Kidney tubule cell (primary cell): ENCODE results near the gene BDNF.
"Not testable (repeated sequence)": the region's sequence is repeated elsewhere in the genome, so short reads cannot be mapped to it uniquely, and the experiment has no call there.

Source experiments
- DNase-seq: peaks from one replicate; pipeline ENCODE4 v3.0.0-alpha.2; 2018; ENCODE audit warnings: low spot score

The BDNF gene

DNA sequence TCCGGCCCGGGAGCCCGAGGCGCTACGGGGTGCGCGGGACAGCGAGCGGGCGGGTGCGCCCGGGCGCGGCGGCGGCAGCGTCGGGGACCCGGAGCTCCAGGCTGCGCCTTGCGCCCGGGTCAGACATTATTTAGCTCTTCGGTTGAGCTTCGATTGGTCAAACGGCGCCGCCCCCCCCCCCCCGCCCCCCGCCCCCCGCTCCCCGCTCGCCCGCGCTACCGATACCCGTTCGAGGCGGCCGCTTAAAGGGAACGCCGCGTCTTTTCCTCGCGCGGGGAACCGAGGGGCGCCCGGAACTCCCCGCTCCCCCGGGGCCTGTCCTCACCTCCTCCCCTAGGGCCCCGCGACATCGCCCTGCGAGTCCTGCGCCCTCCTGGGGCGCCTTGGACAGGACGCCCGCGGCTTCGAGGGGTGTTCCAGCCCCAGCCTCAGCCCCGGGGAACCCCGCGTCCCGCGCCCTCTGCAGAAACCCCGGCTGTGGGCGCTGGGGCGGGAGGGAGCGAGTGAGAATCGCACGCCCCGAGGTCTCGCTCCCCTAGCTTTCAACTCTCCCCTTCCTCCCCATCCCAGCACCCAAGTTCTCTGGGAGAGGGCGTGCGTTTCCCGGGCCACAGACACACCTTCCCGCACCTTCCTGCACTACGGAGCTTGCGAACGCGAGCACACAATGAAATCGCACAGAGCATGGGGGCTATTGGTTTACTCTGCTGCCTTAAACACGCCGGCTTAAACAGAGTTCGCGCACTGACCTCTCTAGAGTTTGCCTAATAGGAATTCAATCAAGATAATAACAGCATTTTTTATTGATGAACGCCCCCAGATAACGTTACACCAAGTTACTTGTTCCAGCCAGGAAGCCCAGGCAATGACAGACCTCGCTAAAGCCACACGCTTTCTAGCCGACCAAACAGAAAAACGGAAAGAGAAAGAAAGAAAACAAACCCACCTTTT is at the start of gene BDNF:
Gene BDNF (minus strand): TSS at position 105 of the 951 bp plus-strand sequence. CDS start 41,891 bp downstream, outside the sequence.
- DNase-seq: peak; percentile 46

DNA sequence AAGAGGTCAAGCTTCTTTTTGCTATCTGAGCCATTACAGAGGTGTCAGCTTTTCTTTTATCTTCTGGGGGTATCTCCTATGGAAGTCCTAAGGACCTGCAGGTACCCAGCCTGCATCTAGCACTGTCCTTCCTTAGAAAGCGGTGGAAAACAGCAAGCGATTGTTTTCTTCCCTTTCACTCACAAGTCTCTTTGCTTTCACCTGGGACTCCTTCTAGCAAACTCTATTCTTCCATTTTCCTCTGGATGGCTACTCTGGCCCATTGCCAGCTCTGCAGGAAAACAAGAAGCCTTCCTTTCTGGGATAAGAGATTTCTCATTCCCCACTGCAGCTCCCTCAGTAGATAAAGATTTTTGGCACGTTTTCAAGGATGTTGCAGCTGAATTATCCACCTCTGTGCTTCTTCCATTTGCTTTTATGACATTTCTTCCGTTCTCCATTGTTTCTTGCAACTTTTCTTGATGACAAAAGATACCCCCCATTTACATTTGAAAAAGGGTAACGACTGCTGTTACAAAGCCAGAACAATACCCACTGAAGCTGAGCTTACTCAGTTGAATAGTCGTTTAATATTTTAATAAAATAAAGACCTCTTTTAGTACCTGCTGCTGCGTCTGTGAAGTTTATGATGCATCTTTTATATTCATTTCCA is 40.2 kb upstream of the BDNF start:
- DNase-seq: no peak

DNA sequence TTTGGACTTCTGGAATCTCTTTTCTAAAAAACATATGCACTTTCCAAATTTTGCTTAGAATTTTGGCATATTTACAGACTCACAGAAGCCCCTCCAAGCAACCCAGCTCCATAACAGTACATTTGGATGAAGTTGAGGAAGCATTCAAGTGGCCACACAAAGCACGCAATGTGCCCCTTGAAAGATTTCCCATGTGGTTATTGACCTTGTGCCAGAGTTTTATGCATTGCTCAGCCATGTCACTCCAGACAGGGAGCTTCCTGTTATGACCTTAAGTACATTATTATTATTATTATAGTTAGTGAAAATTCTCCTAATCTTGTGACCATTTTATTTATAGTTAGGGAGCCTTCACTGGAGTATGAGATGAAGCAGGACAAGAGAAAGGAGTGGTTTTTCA is 35.0 kb upstream of the BDNF start:
- DNase-seq: no peak

DNA sequence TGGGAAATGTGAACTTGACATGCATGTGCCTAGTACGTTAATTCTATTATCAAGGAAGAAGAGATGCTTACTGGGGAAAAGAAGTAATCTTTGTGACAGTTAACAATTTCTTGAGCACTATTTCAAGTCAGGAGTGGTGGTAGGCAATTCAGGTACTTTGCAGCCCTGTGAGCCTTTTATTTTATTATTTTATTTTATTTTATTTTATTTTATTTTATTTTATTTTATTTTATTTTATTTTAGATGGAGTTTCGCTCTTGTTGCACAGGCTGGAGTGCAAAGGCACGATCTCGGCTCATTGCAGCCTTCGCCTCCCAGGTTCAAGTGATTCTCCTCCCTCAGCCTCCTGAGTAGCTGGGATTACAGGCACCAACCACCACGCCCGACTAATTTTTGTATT is 31.5 kb upstream of the BDNF start:
- not testable (repeated sequence) for DNase-seq

DNA sequence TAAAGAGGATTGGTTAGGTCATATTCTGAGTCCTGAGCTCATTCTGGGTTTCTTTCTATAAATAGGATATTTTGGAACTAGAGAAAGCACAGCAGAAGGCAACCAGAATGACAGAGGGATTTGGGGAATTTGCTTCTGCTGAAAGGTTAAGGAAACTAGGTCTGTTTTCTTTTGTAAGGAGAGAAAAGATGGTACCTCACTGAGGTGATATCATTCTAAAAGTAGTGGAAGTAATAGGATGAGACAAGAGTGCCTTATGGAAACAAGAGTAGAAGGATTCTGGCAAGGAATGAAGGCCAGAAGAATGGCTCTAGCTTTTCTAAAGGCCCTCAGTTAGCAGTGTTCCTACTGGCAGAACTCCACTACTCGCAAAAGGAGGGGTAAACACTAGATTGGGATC is 26.7 kb upstream of the BDNF start:
- no peak for DNase-seq

DNA sequence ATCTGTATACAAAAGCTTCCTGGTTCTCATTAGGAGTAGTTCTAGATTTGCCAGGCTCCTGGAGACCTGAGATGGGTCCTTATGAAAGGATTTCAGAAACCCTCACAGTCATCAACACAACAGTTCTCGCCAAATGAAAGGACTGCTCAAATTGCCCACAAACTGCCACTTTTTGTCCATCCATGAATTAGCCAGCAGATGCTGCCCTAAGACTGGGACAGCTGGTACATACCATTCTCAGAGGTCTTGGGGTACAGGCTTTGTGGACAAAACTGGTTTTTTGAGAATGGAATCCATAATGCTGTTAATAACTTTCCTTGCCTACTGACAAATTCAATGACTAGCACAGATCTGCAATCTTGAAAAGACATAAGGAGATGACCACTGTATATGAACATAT is 23.4 kb upstream of the BDNF start:
- no peak for DNase-seq

DNA sequence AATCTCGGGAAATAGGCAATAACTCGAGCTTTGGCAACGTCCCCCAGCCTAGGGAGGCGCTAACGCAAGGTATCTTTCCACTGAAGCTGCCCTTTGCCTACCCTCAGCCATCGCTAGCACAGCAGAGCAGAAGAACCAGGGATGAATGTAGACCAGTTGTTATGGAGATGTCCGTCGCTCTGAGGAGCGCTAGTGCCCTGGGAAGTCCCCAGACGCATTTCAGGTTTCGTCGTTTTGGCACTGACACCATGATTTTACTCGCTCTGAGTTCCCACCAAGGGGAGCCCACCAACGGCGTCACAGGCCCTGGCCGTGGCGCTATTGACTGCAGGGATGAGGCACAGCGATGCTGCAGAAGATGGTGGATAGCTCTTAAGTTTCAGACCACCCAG is 22.7 kb upstream of the BDNF start:
- peak; percentile 16 for DNase-seq

DNA sequence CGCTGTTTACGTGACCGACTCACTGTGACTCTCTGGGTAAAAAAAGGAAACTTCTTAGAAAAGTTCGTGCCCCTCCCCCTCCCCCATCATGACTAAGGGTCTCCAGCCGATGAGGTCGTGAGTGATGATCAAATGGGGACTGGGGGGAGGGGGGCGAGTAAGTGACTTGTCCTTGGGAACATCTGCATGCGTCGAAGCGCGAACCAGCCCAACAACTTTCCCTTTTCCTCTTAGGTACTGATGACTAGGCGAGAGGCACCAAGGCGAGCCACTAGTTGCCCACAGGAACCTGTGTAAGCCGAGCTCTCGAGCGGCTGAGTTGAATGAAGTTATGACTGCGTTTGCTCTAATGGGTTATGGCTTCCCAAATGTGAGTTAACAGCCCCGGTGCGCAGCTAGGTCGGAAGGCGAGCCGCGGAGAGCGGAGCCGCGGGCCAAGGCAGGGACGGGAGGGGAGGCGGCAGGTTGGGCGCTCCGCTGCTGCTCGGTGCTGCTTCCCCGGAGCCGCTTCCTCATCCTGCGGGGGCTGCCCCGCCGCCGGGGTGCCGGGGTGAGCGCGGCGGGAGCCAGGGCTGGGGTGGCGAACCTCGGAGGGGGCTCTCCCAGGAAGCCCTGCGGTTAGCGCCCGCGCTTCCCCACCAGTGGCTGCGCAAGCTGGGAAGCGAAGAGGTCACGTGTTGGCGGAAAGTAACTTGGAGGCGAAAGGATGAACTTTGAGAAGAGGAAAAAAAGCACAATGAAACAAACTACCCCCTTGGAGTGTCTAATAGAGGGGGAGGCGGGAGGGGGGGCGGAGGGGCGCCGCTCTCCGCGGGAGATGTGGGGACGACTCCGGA is 22.1 kb upstream of the BDNF start:
- DNase-seq: peak; percentile 65

DNA sequence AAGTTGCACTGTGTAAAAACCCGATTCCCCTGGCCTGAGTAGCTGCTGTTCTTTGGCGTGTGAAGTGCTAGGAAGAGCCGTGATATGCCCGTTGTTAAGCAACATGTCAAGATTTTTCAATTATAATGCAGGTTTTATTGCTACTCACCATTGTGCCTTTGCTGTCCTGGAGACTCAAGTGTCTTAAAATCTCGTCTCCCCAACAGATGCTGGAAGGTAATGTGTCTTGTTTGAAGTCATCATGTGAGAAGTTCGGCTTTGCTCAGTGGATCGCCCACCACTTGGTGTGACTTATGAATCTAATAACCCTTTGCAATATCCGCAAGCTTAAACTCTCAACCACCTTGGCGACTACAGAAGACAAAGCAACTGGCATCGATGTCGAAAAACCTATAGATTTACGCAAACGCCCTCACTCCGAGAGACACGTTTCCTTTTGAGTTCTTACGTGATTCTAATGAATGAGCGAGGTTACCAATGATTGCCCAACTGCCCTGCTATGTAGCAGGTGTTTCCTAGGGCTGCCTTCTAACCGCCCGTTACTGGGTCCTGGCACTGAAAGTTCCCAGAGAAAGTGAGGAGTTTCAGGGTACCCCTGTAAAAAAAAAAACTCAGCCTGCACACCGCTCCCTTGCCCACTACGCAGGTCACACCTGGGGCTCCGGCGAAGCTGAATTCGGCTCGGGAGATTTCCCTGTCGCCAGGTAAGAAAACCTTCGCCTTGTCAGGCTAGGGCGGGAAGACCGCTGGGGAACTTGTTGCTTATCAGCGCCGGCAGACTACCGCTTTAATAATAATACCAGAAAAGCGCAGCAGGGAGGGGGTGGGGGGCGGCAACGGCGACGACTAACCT is 21.2 kb upstream of the BDNF start:
- no peak for DNase-seq

DNA sequence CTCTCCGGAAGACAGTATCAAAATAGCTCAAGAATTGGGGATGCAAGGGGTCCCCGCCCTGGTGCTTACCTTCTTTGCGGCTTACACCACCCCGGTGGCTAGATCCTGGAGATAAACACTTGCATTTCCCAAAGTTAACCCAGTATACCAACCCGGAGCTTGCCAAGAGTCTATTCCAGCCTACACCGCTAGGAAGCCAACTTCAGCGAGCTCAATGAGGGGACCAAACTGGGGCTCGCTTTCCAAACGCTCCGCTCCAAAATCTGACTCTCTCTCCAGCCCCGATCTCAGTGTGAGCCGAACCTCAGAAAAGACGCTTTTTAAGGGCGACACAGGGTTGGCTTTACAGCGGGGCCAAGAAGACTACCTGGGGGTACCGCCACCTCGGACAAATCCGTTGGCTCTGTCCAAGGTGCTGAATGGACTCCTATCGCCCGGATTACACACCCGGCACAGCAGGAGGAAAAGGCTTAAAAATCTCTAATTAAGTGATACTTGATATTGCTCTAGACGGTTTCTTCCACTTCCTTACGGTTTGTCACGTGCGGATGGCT is 20.1 kb upstream of the BDNF start:
- DNase-seq: peak; percentile 43

DNA sequence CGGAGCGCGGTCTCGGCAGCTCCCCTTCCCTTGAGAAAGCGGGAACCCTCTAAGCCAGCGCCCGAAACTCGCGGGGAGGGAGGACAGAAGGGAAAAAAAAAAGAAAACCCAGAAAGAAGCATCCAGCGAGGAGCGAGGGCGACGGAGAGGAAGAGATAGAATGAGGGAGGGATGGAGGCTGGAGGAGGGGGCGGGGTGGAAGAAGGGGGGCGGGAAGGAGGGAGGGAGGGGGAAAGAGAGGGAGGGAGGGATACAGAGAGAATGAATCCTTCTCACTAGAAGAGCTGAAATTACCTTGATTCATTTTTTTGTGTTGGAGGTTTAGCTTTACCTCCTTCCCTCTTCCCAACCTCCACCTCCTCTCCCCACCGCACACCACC is 19.3 kb upstream of the BDNF start:
- DNase-seq: no peak

DNA sequence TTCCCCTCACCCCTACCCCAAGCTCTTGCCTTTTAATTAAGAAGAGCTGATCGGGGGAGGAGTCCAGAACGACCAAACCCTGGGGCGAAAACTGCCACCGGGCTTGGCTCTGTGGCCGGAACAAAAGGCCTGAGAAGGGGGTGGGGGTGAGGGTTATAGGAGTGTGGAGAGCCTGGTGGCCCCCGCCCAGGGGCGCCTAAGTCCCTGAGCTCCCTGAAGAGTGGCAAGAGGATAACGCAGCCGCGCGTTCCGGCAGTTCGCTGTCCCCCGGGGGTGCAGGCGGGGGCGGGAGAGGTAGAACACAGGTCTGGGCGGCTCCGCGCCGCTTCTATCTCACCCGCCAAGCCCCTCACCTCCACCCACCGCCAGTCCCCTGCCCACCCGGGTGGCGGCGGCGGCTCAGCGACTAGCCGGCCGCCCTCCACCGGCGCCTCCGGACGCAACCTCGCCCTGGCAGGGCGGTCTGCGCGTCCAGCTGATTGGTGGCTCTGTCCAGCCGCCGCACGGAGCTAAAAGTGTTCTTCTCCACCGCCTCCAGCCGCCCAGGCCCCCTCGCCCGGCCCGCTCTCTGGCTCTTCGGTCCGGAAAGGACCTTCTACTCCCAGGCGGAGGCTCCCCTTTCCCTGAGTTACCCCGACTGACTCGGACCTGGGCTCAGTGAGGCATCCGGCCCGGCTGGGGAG is 18.7 kb upstream of the BDNF start:
- peak; percentile 53 for DNase-seq

DNA sequence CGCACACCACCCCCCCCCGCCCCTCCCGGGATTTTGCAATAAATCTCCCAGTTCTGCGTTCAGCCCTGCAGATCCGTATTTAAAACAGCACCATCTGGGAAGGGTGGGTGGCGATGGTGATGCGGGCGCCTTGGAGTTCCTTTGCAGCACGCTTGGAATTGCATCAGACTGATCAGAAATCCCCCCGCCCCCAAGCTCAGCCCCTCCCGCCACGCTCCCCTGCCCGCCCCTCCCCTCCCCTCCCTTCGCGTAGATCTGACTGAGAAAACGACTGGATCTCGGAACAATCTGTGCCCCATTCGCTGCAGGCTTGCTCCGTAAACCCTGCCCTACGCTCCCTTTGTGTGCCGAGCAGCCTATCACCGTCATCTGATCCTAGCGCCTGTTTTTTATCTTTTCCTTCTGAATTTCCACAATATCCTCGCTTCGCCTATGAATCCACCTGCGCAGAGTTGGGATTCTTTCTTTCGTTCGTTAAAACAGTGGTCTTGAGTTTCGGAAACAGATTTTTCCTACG is 18.1 kb upstream of the BDNF start:
- peak; percentile 78 for DNase-seq

DNA sequence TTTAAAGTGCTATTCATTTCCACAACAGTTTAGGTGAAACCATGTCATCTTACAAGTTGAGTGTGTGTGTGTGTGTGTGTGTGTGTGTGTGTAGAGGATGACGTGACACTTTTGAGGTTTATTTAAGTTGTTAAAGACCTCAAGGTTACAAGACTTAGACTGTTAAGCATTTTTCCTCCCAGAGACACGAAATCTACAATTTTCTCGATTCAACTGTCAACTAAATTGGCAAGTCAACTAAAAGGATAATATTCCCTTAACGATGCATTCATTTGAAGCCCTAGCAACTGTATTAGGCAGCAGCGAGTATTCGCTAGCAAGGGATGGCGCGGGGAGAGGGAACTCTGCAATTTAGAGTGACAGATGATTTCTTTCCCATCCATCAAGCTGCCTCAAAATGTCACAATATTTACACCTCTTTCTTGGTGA is 17.6 kb upstream of the BDNF start:
- DNase-seq: peak; percentile 15

DNA sequence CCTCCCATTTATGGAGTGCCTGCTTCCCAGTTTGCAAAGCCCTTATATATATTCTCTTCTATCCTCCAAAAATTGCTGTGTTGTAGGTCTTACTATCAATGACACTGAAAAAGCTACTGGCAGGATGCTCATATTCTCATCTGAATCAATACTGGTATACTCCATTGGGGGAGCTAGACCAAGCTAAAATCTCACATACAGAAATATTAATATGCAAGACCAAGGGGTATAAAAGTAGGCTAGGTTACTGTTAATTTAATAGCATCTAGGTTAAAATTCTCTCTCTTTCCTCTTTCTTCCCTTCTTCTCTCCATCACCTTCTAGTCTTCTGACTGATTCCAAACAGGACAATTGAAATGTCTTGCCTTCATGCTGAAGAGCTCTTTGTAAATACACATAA is 17.1 kb upstream of the BDNF start:
- peak; percentile 28 for DNase-seq

DNA sequence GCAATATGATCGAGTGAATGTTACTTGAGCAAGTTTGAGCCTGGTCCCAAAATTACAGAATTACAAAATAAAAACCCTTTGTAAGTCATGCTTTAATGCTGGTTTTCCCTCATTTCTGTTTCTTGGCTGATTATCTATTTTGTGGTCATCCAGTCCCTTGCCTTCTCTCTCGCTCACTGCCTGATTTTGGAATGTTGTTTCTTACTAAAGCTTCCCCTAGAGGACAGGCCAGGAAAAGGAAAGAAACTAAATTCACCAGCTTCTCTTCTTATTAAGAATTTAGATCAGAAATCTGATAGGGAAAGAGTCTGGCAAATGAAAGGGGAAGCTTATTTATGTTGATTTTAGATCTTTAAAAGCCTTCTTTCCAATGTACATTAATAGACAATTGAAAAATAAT is 16.6 kb upstream of the BDNF start:
- no peak for DNase-seq

DNA sequence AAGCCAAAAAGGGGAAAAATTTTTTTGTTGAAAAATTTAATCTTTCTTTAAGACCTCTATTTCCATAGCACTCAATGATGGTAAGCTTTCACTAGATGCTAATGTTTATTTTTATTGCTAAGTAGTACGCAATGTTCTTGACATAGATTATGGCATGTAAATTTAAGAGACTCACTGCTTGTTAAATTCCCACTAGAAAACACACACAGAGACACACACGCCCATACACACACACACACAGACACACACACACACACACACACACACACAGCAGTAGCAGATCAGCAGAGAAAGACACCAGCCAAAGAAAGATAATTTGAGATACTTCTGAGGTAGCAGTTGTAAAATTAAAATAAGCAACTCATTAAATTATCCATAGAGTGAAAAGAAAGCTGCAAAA is 16.0 kb upstream of the BDNF start:
- no peak for DNase-seq

DNA sequence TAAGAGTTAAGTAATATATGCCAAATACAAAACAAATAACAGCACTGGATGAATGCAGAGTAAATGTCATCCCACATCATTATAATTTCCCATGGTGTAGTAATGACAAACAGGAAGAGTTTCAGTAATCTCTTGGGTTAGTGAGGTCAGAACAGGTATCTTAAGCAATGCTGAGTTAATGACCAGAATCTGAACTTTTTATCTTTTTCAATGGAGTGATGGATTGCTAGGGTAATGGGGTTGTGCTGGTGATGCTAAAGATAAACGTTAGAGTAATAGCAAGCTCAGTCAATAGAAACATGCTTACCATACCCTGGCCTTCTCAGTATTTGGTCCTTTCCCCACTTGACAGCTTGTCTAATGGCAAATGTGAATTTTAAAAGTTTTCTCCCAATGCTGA is 11.5 kb upstream of the BDNF start:
- no peak for DNase-seq

DNA sequence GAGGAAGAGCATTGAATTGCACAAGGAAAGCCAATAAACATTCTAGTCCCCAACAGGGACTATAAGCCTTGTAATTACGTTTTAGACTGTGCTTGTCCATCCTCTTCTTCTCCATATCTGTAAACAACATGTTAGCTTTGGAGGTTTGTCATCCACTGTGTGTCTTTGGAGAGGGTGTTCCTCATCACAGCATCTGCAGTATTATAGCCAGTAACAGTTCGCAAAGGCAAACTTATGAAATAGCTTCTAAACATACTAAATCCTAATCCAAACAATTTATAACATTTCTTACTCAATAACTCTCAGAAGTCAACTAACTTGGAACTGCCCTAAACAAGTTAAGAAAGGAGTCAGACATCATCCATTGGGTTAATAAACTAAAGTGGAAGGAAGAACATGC is 10.3 kb upstream of the BDNF start:
- DNase-seq: no peak

DNA sequence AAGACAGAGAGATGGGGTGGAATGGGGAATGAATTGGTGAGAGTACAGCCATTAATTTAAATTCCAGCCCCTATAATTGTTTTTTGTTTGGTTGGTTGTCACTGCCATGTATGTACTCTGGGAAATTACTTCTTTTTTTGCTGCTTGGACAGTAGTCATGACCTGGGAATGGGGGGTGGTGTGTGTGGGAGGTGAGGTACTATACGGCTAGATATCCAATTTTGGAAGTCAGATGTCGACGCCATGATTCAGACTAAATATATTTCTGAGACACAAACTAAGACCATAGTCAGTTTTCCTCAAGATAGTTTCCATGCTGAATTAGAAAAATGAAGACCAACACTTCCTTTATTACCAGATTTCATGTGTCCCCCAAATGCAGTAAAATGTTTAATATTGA is 7.4 kb upstream of the BDNF start:
- DNase-seq: no peak
